ENCODE measurements around the gene DENND10.

DNA sequence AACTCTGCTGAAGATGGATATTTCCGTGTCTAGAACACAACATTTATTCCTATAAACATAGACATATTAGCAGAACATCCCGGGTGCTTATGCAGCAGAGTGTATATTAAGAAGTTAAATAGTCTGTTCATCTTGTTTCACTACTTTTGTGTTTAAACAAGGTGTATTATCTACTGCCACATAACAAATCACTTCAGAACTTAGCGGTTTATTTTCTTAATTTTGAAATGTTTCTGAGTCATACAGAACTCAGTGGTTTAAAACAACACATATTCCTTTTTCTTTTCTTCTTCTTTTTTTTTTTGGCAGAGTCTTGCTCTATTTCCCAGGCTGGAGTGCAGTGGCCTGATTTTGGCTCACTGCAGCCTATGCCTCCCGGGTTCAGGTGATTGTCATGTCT lies 25.8 kb downstream of the DENND10 start:
- TF ChIP-seq, protein P1, sequence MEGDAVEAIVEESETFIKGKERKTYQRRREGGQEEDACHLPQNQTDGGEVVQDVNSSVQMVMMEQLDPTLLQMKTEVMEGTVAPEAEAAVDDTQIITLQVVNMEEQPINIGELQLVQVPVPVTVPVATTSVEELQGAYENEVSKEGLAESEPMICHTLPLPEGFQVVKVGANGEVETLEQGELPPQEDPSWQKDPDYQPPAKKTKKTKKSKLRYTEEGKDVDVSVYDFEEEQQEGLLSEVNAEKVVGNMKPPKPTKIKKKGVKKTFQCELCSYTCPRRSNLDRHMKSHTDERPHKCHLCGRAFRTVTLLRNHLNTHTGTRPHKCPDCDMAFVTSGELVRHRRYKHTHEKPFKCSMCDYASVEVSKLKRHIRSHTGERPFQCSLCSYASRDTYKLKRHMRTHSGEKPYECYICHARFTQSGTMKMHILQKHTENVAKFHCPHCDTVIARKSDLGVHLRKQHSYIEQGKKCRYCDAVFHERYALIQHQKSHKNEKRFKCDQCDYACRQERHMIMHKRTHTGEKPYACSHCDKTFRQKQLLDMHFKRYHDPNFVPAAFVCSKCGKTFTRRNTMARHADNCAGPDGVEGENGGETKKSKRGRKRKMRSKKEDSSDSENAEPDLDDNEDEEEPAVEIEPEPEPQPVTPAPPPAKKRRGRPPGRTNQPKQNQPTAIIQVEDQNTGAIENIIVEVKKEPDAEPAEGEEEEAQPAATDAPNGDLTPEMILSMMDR (IDR thresholded peaks at IDR 0.05), result no peak
- TF ChIP-seq POLR2A (IDR thresholded peaks at IDR 0.05), result no peak
- no peak for TF ChIP-seq EP300 (IDR thresholded peaks at IDR 0.05; ENCODE audit: low read depth)

Data from transverse colon (tissue), 3 donors.